ENCODE data around the gene HSD11B1L. TPM values are rescaled to one million over a fixed set of nuclear protein-coding genes. Genes with fewer than 3 reads are reported as not detected.
A peak's percentile ranks its signal among the peaks of the same experiment; 100 is the strongest.

HSD11B1L gene
- total RNA-seq, 1 donor from 2014 or later, result 8.4 TPM

DNA sequence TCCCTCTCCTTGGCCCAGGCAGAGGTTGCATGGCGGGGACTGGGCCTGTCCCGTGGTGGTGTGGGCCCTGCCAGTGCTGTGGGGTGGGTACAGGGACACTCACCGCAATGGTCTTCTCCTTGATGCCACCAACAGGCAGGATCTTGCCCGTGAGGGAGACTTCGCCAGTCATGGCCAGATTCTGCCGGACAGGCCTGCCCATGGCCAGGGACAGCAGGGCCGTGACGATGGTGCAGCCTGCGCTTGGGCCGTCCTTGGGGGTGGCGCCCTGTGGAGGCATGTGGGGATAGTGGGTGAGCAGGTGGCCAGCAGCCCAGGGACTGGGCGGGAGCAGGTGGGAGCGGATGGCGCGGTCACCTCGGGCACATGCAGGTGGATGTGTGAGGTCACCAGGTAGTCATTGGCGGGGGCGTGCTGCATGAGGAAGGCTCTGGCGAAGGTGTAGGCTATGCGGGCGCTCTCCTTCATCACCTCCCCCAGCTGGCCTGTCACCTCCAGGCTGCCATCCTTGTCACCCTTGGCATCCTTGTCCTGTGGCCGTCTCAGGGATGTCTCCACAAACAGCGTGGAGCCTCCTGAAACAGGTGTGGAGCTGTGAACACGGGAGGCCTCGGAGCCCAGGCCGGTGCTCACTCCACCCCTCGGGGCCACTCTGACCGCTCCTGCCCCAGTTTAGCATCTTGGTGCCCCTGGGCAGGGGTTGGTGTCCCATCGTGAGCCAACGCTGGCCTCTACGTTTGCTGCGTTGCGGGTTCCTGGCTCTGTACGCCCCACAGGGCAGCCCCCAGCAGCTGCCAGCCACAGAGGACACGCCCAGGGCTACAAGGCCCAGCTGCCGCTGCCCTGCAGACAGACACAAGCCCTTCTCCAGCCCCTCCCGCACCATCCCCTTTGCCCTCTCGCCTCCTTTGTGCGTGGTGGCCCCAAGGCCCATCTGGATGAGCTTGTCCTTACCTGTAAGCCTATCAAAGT is 12.7 kb downstream of the HSD11B1L start:
- H3K79me2 ChIP-seq (ENCODE audit: insufficient read depth, low read length), result peaks cover 71% of the 10 kb centered on the region
- TF ChIP-seq, protein P1, sequence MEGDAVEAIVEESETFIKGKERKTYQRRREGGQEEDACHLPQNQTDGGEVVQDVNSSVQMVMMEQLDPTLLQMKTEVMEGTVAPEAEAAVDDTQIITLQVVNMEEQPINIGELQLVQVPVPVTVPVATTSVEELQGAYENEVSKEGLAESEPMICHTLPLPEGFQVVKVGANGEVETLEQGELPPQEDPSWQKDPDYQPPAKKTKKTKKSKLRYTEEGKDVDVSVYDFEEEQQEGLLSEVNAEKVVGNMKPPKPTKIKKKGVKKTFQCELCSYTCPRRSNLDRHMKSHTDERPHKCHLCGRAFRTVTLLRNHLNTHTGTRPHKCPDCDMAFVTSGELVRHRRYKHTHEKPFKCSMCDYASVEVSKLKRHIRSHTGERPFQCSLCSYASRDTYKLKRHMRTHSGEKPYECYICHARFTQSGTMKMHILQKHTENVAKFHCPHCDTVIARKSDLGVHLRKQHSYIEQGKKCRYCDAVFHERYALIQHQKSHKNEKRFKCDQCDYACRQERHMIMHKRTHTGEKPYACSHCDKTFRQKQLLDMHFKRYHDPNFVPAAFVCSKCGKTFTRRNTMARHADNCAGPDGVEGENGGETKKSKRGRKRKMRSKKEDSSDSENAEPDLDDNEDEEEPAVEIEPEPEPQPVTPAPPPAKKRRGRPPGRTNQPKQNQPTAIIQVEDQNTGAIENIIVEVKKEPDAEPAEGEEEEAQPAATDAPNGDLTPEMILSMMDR (IDR thresholded peaks at IDR 0.05; ENCODE audit: insufficient read depth, low read depth, low read length), result no peak
- TF ChIP-seq EZH2 (IDR thresholded peaks at IDR 0.05; ENCODE audit: insufficient read depth, low read length), result no peak
- H3K9me3 Mint-ChIP-seq (ENCODE audit: unreplicated experiment), result no peaks in the 10 kb centered on the region
- H3K4me1 Mint-ChIP-seq (ENCODE audit: low read depth, unreplicated experiment), result peaks cover 10% of the 10 kb centered on the region
- H3K27me3 ChIP-seq (ENCODE audit: insufficient read depth, low read length), result no peaks in the 10 kb centered on the region
- no peak overlapping the region for H3K4me2 ChIP-seq (ENCODE audit: low read length)
- peaks cover 11% of the 10 kb centered on the region for H3K36me3 ChIP-seq (ENCODE audit: insufficient read depth, low read length)
- no peak overlapping the region for H3K4me3 ChIP-seq (ENCODE audit: insufficient read depth, low read depth, low read length)
- no peak overlapping the region for H3K9ac ChIP-seq (ENCODE audit: low read length)
- no peak overlapping the region for H2AFZ ChIP-seq (ENCODE audit: low read depth, low read length)
- FAIRE-seq (no peak), DNase-seq (ENCODE audit: low read depth) (no peak)
- peaks cover 80% of the 10 kb centered on the region for H4K20me1 ChIP-seq (ENCODE audit: insufficient read depth, low read length)
- peaks cover 8% of the 10 kb centered on the region for H3K4me1 ChIP-seq (ENCODE audit: insufficient read depth, low read length)
- H3K27ac ChIP-seq (ENCODE audit: low read depth, low read length), result no peak overlapping the region
- peak overlapping the region; percentile 58 for H3K27ac Mint-ChIP-seq (ENCODE audit: unreplicated experiment)
- no peak overlapping the region for H3K4me3 Mint-ChIP-seq (ENCODE audit: unreplicated experiment)
- H3K9me3 ChIP-seq (ENCODE audit: insufficient read depth, low read depth, low read length), result no peaks in the 10 kb centered on the region
- H3K27me3 Mint-ChIP-seq (ENCODE audit: low read depth, unreplicated experiment), result no peaks in the 10 kb centered on the region
- H3K36me3 Mint-ChIP-seq (ENCODE audit: low read depth, unreplicated experiment), result peaks cover 13% of the 10 kb centered on the region

DNA sequence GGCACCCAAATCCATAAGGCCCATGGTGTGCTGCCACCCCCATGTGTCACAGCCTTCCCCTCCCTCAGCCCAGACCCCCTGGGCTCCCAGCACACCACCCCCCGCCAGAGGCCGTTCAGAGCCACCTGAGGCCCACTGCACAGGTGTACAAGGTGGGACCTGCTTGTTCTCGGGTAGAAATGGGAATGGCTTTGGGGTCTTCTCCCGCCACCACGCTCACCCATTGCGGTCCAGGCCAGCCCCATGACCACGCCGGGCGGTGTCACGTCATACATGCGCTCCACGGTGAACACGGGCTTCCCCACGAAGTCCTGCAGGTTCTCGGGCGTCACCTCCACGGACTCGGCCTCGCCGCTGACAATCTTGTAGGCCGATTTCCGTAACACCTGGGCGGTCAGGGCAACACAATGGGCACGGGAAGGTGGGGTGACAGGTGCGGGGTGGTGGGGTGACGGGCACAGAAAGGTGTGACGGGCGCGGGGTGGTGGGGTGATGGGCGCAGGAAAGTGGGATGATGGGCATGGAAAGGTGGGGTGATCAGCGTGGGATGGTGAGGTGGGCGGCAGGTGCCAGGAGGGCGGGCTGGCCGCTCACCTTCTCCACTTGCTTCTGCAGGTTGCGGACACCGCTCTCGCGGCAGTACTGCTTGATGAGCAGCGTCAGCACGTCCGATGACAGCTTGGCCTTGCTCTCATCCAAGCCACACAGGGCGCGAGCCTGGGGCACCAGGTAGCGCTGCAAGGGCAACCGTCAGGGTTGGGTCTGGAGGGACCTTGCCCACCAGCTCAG is 13.5 kb downstream of the HSD11B1L start:
- no peak overlapping the region for H3K27ac Mint-ChIP-seq (ENCODE audit: unreplicated experiment)
- Histone ChIP-seq H3K9me3 (ENCODE audit: insufficient read depth, low read depth, low read length) (no peaks in the 10 kb centered on the region), H3K4me3 (ENCODE audit: insufficient read depth, low read depth, low read length) (no peak overlapping the region), H3K4me2 (ENCODE audit: low read length) (no peak overlapping the region), H4K20me1 (ENCODE audit: insufficient read depth, low read length) (peaks cover 88% of the 10 kb centered on the region), H3K4me1 (ENCODE audit: insufficient read depth, low read length) (peaks cover 8% of the 10 kb centered on the region), H3K27me3 (ENCODE audit: insufficient read depth, low read length) (no peaks in the 10 kb centered on the region), H2AFZ (ENCODE audit: low read depth, low read length) (no peak overlapping the region), H3K9ac (ENCODE audit: low read length) (no peak overlapping the region), H3K79me2 (ENCODE audit: insufficient read depth, low read length) (peaks cover 71% of the 10 kb centered on the region), H3K27ac (ENCODE audit: low read depth, low read length) (no peak overlapping the region), H3K36me3 (ENCODE audit: insufficient read depth, low read length) (peaks cover 11% of the 10 kb centered on the region)
- no peak overlapping the region for H3K4me3 Mint-ChIP-seq (ENCODE audit: unreplicated experiment)
- peaks cover 16% of the 10 kb centered on the region for H3K36me3 Mint-ChIP-seq (ENCODE audit: low read depth, unreplicated experiment)
- no peaks in the 10 kb centered on the region for H3K9me3 Mint-ChIP-seq (ENCODE audit: unreplicated experiment)
- peaks cover 10% of the 10 kb centered on the region for H3K4me1 Mint-ChIP-seq (ENCODE audit: low read depth, unreplicated experiment)
- no peak for FAIRE-seq
- TF ChIP-seq, protein P1 (IDR thresholded peaks at IDR 0.05; ENCODE audit: insufficient read depth, low read depth, low read length), result no peak
- TF ChIP-seq EZH2 (IDR thresholded peaks at IDR 0.05; ENCODE audit: insufficient read depth, low read length), result no peak
- no peaks in the 10 kb centered on the region for H3K27me3 Mint-ChIP-seq (ENCODE audit: low read depth, unreplicated experiment)
- DNase-seq (ENCODE audit: low read depth), result no peak

Data from astrocyte (in vitro differentiated cells and primary cell).